KMS-11 (cell line): ENCODE data around the gene WASF2.

Experiments
- H2AFZ ChIP-seq: fragments of 200-600 bp; sonication (generic); 2 replicates; pipeline ENCODE4 v1.6.1; 2016; ENCODE audit warnings: antibody characterized with exemption, mixed run types, low read depth
- H3K27ac ChIP-seq: fragments of 200-600 bp; sonication (generic); 2 replicates; pipeline ENCODE4 v1.6.1; 2016; ENCODE audit warnings: mild to moderate bottlenecking, mixed run types
- H3K27me3 ChIP-seq: fragments of 200-600 bp; sonication (generic); 2 replicates; pipeline ENCODE4 v1.6.1; 2017; ENCODE audit warnings: mild to moderate bottlenecking, low read depth, mixed run types, moderate library complexity; ENCODE audit not compliant: insufficient read depth
- H3K36me3 ChIP-seq: fragments of 200-600 bp; sonication (generic); 2 replicates; pipeline ENCODE4 v1.6.1; 2017; ENCODE audit warnings: mild to moderate bottlenecking, mixed run types; ENCODE audit not compliant: insufficient read depth
- H3K4me1 ChIP-seq: fragments of 200-600 bp; sonication (generic); 2 replicates; pipeline ENCODE4 v1.6.1; 2016; ENCODE audit warnings: mild to moderate bottlenecking, low read depth, mixed run types; ENCODE audit not compliant: poor library complexity, severe bottlenecking
- H3K4me2 ChIP-seq: fragments of 200-600 bp; sonication (generic); 2 replicates; pipeline ENCODE4 v1.7.0; 2016; ENCODE audit warnings: mild to moderate bottlenecking, mixed run types
- H3K4me3 ChIP-seq: fragments of 200-600 bp; sonication (generic); IDR thresholded peaks from 2 replicates; pipeline ENCODE4 v1.6.1; 2017; ENCODE audit warnings: low read depth, low read length, mixed read lengths; ENCODE audit not compliant: insufficient read depth
- H3K79me2 ChIP-seq: fragments of 200-600 bp; sonication (generic); 2 replicates; pipeline ENCODE4 v1.6.1; 2016; ENCODE audit warnings: low read depth, mixed run types; ENCODE audit not compliant: insufficient read depth
- H3K9ac ChIP-seq: fragments of 200-600 bp; sonication (generic); 2 replicates; pipeline ENCODE4 v1.6.1; 2016; ENCODE audit warnings: mild to moderate bottlenecking, mixed run types
- H4K20me1 ChIP-seq: fragments of 200-600 bp; sonication (generic); 2 replicates; pipeline ENCODE4 v1.6.1; 2016; ENCODE audit warnings: mild to moderate bottlenecking, mixed run types; ENCODE audit not compliant: insufficient read depth
- TF ChIP-seq, protein P1 (sequence below): fragments of 200-600 bp; sonication (generic); conservative IDR thresholded peaks from 2 replicates; pipeline ENCODE4 v1.6.1; 2017; ENCODE audit warnings: low read depth, mild to moderate bottlenecking, antibody characterized with exemption, low read length, moderate library complexity, mixed read lengths

The WASF2 gene

DNA sequence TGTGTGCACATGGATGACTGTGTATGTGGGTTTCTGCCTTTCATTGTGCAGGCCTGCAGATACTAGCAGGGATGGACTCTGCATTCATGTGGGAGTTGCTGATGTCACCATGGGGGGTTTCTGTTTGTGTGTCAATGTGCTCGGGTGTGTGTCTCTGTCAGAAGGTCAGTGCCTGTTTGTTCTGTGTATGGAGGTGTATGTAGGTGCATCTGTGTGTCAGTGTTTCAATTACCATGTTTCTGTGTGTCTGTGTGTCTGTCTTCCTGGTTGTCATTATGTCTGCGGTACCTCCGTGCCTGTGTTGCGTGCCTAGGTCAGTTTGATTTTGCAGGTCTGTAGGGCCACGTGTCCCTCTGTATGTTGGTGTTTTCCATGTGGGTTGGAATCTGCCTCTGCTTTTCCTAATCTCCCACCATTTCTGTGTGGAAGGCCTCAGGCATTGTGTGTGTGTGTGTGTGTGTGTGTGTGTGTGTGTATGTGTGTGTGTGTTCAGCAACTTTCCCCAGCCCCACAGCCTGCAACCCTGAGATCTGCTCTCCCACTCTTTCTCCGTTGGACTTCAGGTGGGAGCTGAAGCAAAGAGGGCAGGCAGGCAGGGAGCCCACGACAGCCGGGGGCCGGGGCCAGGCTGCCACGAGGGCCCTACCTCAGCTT lies 36.7 kb upstream of the WASF2 start:
- TF ChIP-seq, protein P1, sequence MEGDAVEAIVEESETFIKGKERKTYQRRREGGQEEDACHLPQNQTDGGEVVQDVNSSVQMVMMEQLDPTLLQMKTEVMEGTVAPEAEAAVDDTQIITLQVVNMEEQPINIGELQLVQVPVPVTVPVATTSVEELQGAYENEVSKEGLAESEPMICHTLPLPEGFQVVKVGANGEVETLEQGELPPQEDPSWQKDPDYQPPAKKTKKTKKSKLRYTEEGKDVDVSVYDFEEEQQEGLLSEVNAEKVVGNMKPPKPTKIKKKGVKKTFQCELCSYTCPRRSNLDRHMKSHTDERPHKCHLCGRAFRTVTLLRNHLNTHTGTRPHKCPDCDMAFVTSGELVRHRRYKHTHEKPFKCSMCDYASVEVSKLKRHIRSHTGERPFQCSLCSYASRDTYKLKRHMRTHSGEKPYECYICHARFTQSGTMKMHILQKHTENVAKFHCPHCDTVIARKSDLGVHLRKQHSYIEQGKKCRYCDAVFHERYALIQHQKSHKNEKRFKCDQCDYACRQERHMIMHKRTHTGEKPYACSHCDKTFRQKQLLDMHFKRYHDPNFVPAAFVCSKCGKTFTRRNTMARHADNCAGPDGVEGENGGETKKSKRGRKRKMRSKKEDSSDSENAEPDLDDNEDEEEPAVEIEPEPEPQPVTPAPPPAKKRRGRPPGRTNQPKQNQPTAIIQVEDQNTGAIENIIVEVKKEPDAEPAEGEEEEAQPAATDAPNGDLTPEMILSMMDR: no peak
- Histone ChIP-seq H4K20me1 (no peaks in the 10 kb centered on the region), H3K36me3 (no peaks in the 10 kb centered on the region), H3K4me2 (peak overlapping the region; percentile 99), H2AFZ (peak overlapping the region; percentile 53; the same call in 1 of the 2 replicates), H3K79me2 (no peaks in the 10 kb centered on the region), H3K4me1 (peaks cover 43% of the 10 kb centered on the region), H3K27ac (peak overlapping the region; percentile 85), H3K9ac (peak overlapping the region; percentile 68), H3K27me3 (no peaks in the 10 kb centered on the region), H3K4me3 (no peak overlapping the region)

DNA sequence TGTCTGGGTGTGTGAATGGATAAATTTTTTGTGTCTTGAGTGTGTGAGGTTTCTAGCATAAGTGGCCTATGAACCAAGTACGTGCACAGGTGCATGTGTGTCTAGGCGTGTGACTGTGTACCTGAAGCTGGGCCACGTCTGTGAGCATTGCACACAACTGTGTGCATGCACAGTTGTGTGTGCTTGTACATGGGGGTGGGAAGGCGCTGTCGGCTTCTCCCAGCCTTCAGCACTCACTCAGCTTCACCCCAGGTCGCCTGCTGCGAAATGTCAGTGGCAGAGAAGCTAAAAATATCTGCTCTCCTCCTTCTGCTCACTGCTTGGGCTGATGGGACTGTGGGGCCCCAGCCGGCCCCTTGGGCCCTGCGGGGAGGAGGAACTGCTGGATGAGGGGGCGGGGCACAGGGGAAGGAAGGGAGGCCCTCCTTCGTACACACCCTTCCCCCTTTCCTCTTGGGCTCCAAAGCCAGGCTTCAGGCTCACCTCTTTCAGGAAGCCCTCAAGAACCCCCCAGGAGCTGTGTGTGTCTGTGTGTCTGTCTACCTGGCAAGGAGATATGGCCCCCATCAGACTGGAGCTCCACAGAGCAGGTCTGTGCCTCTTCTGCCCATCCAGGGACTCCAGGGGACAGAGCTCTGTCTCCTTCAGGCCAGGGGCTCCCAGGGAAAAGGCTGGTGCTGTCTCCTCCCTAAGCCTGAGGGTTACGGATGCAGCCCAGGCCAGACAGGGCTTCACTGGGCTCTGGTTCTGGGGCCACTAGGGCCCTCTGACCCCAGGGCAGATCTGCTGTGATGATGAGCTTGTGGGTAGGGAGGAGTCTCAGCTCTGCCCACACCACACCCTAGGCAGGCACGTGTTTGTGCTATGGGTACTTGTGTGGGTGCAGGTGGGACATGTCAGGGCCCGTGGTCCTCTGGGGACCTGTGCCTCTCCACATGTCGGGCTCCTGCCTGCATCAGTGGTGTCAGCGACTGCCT lies 35.6 kb upstream of the WASF2 start:
- H4K20me1 ChIP-seq: no peaks in the 10 kb centered on the region

DNA sequence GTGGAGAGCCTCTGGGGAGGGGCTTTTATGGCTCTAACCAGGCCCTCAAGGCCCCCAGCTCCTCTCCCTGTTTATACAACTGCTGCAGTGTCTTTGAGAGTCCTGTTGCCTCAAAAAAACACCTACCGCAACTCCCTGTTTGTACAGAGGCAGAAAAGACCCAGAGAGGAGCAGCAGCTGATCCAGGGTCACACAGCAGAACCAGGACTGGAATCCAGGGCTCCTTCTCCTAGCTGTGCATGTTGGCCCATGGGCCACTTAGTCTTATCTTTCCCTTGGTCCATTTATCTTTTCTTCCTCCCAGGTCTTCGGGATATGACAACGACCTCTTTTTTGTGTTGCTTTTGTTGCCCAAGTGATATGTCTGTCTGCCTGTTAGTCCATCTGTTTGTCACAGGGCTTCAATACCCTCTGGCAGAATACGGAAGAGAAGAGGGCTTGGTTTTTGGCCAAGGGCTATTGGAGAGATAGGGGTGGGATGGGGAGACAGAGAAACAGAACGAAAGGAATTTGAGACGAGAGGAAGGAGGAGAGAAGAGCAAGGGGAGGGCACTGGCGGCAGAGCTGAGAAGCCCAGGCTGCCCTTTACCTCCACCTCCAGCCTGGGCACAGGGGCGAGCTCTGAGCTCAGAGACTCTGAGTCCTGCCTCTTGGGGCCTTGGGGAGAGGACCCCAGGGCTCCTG lies 33.5 kb upstream of the WASF2 start:
- Histone ChIP-seq H3K27ac (no peak overlapping the region), H3K79me2 (no peaks in the 10 kb centered on the region), H2AFZ (no peak overlapping the region), H4K20me1 (no peaks in the 10 kb centered on the region), H3K4me1 (peaks cover 42% of the 10 kb centered on the region), H3K36me3 (no peaks in the 10 kb centered on the region), H3K9ac (no peak overlapping the region), H3K4me2 (no peak overlapping the region), H3K27me3 (no peaks in the 10 kb centered on the region), H3K4me3 (no peak overlapping the region)
- TF ChIP-seq, protein P1: no peak

More for the DNA sequence above, 35.6 kb upstream of the WASF2 start:
- H3K27me3 ChIP-seq: no peaks in the 10 kb centered on the region
- TF ChIP-seq, protein P1: no peak
- peak overlapping the region; percentile 62 for H3K4me3 ChIP-seq
- H3K9ac ChIP-seq: peak overlapping the region; percentile 68
- H3K4me1 ChIP-seq: peaks cover 43% of the 10 kb centered on the region
- H3K4me2 ChIP-seq: peak overlapping the region; percentile 99
- H3K79me2 ChIP-seq: no peaks in the 10 kb centered on the region
- H2AFZ ChIP-seq: peak overlapping the region; percentile 56; the same call in 1 of the 2 replicates
- H3K27ac ChIP-seq: peak overlapping the region; percentile 85
- H3K36me3 ChIP-seq: no peaks in the 10 kb centered on the region
